ENCODE measurements around the gene STK25.

STK25 gene

GRCh38 chr2:241496003-241496707 lies 12.2 kb downstream of the STK25 start:
- no peak for TF ChIP-seq CTCF (IDR thresholded peaks at IDR 0.05; ENCODE audit: insufficient read depth, missing control alignments)

DNA sequence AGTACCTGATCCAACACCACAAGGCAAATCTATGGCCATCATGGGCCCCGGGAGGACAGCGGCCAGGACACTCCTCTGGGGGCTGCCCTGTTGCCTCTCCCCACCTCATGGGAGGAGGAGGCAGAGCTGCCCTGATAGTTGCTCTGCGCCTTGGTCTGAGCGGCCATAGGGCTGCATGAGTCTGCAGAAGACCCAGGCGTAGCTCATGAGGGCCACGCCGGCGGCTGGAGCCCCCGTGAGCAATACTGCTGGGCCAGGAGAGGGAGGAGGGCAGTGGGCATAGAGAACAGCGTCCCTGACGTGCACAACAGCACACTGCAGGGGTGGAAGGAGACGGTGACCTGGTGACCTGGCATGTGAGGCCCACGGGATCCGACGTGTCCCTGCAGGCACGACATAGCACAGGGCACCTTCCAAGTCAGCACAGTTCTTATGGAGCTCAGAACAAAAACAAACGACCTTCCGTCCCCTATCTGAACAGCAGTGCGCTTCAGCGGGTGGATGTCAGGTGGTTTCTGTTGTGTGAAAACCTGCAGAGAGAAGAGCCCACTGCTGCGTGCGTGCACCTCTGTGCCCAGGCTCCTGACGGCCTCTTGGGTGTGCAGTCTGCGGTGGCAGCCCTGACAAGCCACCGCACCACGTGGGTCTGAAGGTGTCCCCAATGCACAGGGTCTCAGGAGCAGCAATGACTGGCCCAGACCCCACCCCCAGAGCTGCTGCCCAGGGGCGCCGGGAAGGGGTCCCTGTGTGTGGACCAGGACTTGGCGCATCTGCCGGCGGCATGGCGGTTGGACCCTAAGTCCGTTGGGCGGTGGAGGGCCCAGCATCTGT lies 13.0 kb downstream of the STK25 start:
- FAIRE-seq (no peak), DNase-seq (ENCODE audit: insufficient read length, low spot score) (no peak)
- no peak for TF ChIP-seq CTCF (IDR thresholded peaks at IDR 0.05; ENCODE audit: insufficient read depth, missing control alignments)

More at GRCh38 chr2:241496003-241496707, 12.2 kb downstream of the STK25 start:
- DNase-seq (ENCODE audit: insufficient read length, low spot score) (no peak), FAIRE-seq (no peak)

- TF ChIP-seq CTCF (IDR thresholded peaks at IDR 0.05; ENCODE audit: insufficient read depth, missing control alignments) = no peak
- DNase-seq (ENCODE audit: insufficient read length, low spot score) (no peak), FAIRE-seq (no peak)
These were observed 14.0 kb downstream of the STK25 start for GRCh38 chr2:241494311-241494908.

DNA sequence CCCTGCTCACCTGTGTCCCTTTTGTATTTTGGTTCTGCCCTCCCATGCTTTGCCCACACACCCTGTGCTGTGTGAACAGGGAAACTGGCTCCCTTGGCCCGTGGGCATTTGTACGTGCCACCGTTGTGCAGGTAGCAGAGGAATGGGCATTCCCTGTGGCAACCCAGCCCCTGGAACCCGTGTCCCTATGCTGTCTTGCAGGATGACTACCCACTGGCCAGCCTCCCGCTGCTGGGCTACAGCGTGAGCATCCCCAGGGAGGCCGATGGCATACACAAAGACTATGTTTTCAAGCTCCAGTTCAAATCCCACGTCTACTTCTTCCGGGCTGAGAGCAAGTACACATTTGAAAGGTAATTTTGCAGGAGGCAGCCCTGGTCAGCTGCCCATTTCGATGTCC lies 15.3 kb downstream of the STK25 start:
- DNase-seq (ENCODE audit: insufficient read length, low spot score) (no peak), FAIRE-seq (no peak)
- TF ChIP-seq CTCF (IDR thresholded peaks at IDR 0.05; ENCODE audit: insufficient read depth, missing control alignments) = no peak

DNA sequence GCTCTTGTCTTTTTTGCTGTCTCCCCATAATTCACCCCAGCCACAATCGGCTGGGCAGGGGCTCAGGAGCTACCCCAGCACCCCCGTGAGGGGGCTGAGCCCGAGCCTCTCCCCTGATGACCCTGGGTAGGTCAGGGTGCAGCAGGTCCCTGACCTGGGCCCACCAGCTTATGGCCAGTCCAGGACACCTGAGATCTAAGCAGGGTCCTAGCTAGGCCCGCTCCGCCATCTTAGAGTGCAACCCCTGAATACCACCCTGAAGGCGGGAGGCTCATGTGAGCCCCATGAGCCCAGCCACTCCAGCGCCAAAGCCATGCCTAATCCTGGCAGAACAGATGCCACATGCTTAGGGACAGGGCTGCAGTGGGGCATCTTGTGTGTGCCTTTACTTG lies 16.2 kb downstream of the STK25 start:
- TF ChIP-seq CTCF (IDR thresholded peaks at IDR 0.05; ENCODE audit: insufficient read depth, missing control alignments) = no peak
- no peak for DNase-seq (ENCODE audit: insufficient read length, low spot score)
- no peak for FAIRE-seq

DNA sequence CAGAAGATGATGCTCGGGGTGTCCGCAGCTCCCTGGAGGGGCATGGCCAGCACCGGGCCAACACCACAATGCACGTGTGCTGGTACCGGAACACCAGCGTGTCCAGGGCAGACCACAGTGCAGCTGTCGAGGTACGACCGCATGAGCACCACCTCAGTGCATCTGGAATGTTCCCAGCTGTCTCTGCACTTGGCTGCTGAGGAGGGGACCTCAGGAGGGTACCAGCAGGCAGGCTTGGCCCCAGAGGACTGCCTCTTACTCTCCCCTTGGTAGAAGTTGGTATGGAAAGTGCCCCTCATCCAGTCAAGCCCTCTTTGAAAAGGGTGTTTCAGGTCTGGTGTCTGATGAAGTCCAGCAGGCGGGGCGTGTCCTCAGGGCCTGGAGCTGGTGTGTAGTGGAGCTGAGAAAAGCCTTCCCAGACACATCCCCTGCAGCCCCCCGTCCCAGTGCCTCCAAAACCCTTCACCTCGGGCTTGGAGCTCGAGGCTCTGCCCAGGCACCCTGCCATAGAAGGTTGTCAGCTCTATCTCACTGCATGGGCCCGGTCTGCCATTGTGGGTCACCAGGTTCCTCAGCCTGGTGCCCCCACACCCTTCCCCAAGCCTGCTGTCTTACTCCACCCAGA lies 16.7 kb downstream of the STK25 start:
- FAIRE-seq = no peak
- TF ChIP-seq CTCF (IDR thresholded peaks at IDR 0.05; ENCODE audit: insufficient read depth, missing control alignments) = no peak
- DNase-seq (ENCODE audit: insufficient read length, low spot score) = no peak

All from D721Med (cell line).